GM12875 (cell line): ENCODE results near the gene MKX.

Experiments
- H3K4me3 ChIP-seq: one replicate; pipeline ENCODE4 v1.5.1; 2011; ENCODE audit warnings: low read depth, low read length, control low read depth
- CTCF ChIP-seq: IDR thresholded peaks from 2 replicates; pipeline ENCODE4 v1.5.1; 2011; ENCODE audit warnings: low read depth, mild to moderate bottlenecking, control low read depth, inconsistent platforms, low read length, moderate library complexity, borderline replicate concordance; ENCODE audit not compliant: insufficient read depth

The MKX gene

DNA sequence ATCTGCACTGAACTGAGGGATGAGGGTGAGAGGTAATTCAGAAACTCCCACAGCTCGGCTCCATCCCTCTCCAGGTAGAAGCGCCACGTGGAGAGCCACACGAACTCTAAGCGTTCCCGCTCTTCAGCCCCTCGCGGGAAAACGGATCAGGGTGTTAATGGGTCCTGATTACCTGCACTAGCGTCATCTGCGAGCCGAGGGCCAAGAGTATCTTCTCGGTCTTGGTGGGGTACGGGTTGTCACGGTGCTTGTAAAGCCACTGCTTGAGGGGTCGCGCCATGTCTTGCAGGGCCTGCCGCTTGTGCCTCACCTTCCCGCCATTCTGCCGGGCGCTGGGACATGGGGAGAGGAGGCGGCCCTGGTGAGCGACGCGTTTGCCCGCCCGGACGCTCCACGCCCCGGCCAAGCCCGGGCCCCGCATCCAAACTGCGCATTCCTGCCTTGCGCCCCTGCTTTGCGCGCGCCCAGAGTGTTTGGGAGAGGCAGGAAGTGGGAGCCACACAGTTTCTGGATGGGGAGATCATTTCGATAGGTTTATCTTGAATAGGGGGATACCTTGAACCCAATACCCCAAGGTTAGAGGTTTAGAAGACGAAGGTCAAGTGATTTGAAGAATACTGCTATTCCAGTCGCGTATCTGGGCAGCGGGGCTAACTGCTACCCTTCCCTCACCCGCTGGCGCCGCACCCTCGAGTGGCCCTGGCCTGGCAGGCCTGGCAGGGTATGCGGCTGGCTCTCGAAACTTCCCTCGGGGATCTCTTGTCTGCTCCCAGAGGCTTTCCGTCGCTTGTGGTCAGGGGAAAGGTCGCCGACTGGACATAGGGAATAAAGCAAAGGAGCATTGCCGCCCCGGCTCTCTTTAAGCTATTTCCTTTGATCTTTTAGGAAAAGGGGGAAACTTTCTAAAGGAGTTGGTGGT is 4.2 kb downstream of the MKX start:
- no peak for TF ChIP-seq CTCF
- H3K4me3 ChIP-seq = no peak overlapping the region

DNA sequence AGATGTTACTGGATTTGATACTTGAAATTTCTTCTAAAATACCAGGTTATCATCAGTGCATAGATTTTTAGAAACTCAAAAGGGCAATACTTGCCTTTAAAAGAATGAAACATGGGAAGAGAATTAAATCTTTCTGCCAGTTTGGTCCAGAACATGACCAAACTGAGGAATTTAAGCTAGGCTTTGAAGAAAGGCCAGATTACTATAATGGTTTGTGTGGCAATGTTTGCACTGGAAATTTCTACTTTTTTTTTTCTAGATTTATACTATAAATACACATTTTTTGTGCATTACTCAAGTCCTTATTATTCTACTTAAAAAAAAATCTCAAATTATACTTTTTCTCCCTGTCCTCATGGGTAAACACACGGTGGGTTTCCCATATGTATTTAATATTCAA is 9.2 kb downstream of the MKX start:
- TF ChIP-seq CTCF = no peak
- H3K4me3 ChIP-seq = no peak overlapping the region

DNA sequence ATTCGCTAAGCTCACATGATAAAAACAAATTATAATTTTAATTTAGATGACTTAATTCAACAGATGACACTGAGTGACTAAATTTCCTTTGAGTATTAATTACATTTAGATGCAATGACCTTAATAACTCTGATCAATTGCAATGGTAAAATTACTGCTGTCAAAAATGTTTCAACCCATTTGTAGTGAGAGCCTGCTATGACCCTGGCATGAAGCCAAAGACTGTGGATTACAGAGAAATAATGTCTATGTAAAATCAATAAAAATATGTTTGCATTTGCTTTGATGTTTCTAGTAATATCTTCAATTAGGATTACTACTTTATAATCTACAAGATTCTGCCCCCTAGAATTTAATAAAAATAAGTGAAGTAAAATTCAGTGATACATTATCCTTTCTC is 15.6 kb downstream of the MKX start:
- no peak overlapping the region for H3K4me3 ChIP-seq
- TF ChIP-seq CTCF = no peak

- no peak overlapping the region for H3K4me3 ChIP-seq
- no peak for TF ChIP-seq CTCF
Observed at GRCh38 chr10:27728338-27728737, 17.3 kb downstream of the MKX start.

GRCh38 chr10:27724287-27724686 is 21.3 kb downstream of the MKX start:
- no peak overlapping the region for H3K4me3 ChIP-seq
- no peak for TF ChIP-seq CTCF

GRCh38 chr10:27723436-27723835 is 22.2 kb downstream of the MKX start:
- H3K4me3 ChIP-seq = no peak overlapping the region

More at GRCh38 chr10:27723436-27723835, 22.2 kb downstream of the MKX start:
- TF ChIP-seq CTCF = no peak
